KMS-11 (cell line): ENCODE results near the gene FOXP1.

Source experiments
- H2AFZ ChIP-seq: fragments of 200-600 bp; sonication (generic); 2 replicates; pipeline ENCODE4 v1.6.1; 2016; ENCODE audit warnings: antibody characterized with exemption, mixed run types, low read depth
- H3K27ac ChIP-seq: fragments of 200-600 bp; sonication (generic); 2 replicates; pipeline ENCODE4 v1.6.1; 2016; ENCODE audit warnings: mild to moderate bottlenecking, mixed run types
- H3K27me3 ChIP-seq: fragments of 200-600 bp; sonication (generic); 2 replicates; pipeline ENCODE4 v1.6.1; 2017; ENCODE audit warnings: mild to moderate bottlenecking, low read depth, mixed run types, moderate library complexity; ENCODE audit not compliant: insufficient read depth
- H3K36me3 ChIP-seq: fragments of 200-600 bp; sonication (generic); 2 replicates; pipeline ENCODE4 v1.6.1; 2017; ENCODE audit warnings: mild to moderate bottlenecking, mixed run types; ENCODE audit not compliant: insufficient read depth
- H3K4me1 ChIP-seq: fragments of 200-600 bp; sonication (generic); 2 replicates; pipeline ENCODE4 v1.6.1; 2016; ENCODE audit warnings: mild to moderate bottlenecking, low read depth, mixed run types; ENCODE audit not compliant: poor library complexity, severe bottlenecking
- H3K4me2 ChIP-seq: fragments of 200-600 bp; sonication (generic); 2 replicates; pipeline ENCODE4 v1.7.0; 2016; ENCODE audit warnings: mild to moderate bottlenecking, mixed run types
- H3K4me3 ChIP-seq: fragments of 200-600 bp; sonication (generic); IDR thresholded peaks from 2 replicates; pipeline ENCODE4 v1.6.1; 2017; ENCODE audit warnings: low read depth, low read length, mixed read lengths; ENCODE audit not compliant: insufficient read depth
- H3K79me2 ChIP-seq: fragments of 200-600 bp; sonication (generic); 2 replicates; pipeline ENCODE4 v1.6.1; 2016; ENCODE audit warnings: low read depth, mixed run types; ENCODE audit not compliant: insufficient read depth
- H3K9ac ChIP-seq: fragments of 200-600 bp; sonication (generic); 2 replicates; pipeline ENCODE4 v1.6.1; 2016; ENCODE audit warnings: mild to moderate bottlenecking, mixed run types
- H4K20me1 ChIP-seq: fragments of 200-600 bp; sonication (generic); 2 replicates; pipeline ENCODE4 v1.6.1; 2016; ENCODE audit warnings: mild to moderate bottlenecking, mixed run types; ENCODE audit not compliant: insufficient read depth
- TF ChIP-seq, protein P1 (sequence below): fragments of 200-600 bp; sonication (generic); conservative IDR thresholded peaks from 2 replicates; pipeline ENCODE4 v1.6.1; 2017; ENCODE audit warnings: low read depth, mild to moderate bottlenecking, antibody characterized with exemption, low read length, moderate library complexity, mixed read lengths

Gene FOXP1

DNA sequence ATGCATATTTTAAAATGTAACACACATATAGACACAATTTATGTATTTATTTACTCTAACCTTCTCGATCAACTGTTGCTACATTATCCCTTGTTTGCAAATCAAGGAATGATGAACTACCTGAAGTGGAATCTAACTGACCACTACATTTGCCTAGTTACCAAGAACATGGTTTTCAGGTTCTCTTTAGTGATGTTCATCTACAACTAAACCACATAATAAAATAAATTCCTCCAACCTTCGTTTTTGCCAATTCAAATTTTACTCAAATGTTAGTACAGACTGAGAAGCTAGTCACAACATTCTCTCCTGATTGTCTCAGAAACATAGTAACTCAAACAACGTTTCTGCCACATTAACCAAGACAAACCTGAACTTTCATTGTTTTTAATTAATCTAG lies 521.9 kb downstream of the FOXP1 start:
- H2AFZ ChIP-seq = no peak overlapping the region
- peak overlapping the region; percentile 81; the same call in 1 of the 2 replicates for H3K27ac ChIP-seq
- peak overlapping the region; percentile 80; the same call in 1 of the 2 replicates for H3K4me2 ChIP-seq
- no peak overlapping the region for H3K4me3 ChIP-seq
- H3K27me3 ChIP-seq = no peaks in the 10 kb centered on the region
- H3K4me1 ChIP-seq = peaks cover 68% of the 10 kb centered on the region
- TF ChIP-seq, protein P1, sequence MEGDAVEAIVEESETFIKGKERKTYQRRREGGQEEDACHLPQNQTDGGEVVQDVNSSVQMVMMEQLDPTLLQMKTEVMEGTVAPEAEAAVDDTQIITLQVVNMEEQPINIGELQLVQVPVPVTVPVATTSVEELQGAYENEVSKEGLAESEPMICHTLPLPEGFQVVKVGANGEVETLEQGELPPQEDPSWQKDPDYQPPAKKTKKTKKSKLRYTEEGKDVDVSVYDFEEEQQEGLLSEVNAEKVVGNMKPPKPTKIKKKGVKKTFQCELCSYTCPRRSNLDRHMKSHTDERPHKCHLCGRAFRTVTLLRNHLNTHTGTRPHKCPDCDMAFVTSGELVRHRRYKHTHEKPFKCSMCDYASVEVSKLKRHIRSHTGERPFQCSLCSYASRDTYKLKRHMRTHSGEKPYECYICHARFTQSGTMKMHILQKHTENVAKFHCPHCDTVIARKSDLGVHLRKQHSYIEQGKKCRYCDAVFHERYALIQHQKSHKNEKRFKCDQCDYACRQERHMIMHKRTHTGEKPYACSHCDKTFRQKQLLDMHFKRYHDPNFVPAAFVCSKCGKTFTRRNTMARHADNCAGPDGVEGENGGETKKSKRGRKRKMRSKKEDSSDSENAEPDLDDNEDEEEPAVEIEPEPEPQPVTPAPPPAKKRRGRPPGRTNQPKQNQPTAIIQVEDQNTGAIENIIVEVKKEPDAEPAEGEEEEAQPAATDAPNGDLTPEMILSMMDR = no peak
- H3K9ac ChIP-seq = no peak overlapping the region
- H3K79me2 ChIP-seq = peaks cover 79% of the 10 kb centered on the region
- H4K20me1 ChIP-seq = no peaks in the 10 kb centered on the region
- no peaks in the 10 kb centered on the region for H3K36me3 ChIP-seq

DNA sequence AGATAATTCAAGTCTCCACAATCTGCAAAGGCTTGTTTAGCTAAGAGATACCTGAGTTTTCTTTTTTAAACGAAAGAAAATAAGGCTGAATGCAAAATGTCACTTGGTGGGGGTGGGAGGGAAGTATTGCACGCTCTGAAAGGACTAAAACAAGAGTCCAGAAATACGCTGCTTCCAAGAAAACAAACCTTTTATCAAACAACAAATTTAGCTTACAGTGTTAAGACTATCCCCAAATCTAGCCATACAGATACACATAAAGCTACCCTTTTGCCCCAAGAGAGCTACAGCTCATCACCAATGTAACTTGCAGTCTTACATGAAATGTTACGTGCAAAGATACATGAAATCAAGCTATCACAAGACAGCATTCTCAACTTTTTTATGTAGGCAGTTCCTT lies 522.5 kb downstream of the FOXP1 start:
- TF ChIP-seq, protein P1 = no peak
- H3K4me3 ChIP-seq = no peak overlapping the region
- peaks cover 84% of the 10 kb centered on the region for H3K79me2 ChIP-seq
- H3K27me3 ChIP-seq = no peaks in the 10 kb centered on the region
- H2AFZ ChIP-seq = no peak overlapping the region
- no peak overlapping the region for H3K9ac ChIP-seq
- H3K4me2 ChIP-seq = peak overlapping the region; percentile 80; the same call in 1 of the 2 replicates
- H4K20me1 ChIP-seq = no peaks in the 10 kb centered on the region
- H3K27ac ChIP-seq = no peak overlapping the region
- H3K4me1 ChIP-seq = peaks cover 63% of the 10 kb centered on the region
- no peaks in the 10 kb centered on the region for H3K36me3 ChIP-seq

DNA sequence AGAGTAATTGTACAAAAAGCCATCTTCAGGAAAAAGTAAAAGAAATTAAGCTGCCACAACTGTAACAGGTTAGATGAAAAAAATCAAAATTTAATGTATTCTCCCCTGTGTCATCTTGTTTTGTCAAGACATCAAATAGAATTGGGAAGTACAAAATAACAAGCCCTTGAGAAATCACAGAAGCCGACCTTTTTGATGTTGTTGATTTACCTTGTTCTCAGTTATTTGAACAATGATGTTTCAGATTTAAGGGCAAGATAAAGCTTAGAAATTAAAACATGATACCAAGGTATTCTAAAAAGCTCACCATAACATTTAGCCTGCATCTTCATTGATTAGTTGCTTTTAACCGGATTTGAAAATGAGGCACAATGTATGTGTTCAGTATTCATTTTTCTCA lies 523.0 kb downstream of the FOXP1 start:
- H3K36me3 ChIP-seq = no peaks in the 10 kb centered on the region
- no peak overlapping the region for H3K9ac ChIP-seq
- TF ChIP-seq, protein P1 = no peak
- H2AFZ ChIP-seq = no peak overlapping the region
- H3K4me2 ChIP-seq = no peak overlapping the region
- no peaks in the 10 kb centered on the region for H3K27me3 ChIP-seq
- no peak overlapping the region for H3K27ac ChIP-seq
- H3K4me3 ChIP-seq = no peak overlapping the region
- H3K79me2 ChIP-seq = peaks cover 89% of the 10 kb centered on the region
- no peaks in the 10 kb centered on the region for H4K20me1 ChIP-seq
- H3K4me1 ChIP-seq = peaks cover 58% of the 10 kb centered on the region

DNA sequence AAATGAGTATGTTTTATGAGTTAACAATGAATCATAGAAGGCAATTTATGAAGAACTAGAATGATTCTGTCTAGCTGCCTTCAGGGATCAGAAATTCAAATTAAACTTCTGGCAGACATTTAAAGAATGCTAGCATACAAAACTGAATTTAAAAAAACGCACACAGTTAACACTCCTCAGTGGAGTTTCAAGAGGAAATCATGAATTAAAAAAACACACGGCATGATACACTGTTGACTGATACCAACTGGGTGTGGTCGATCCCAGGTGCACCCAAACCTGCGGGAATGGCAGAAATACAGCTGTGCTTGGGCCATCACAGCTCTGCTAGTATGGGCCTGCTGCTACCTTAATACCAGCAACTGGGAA lies 526.0 kb downstream of the FOXP1 start:
- no peak overlapping the region for H2AFZ ChIP-seq
- peak overlapping the region; percentile 46; the same call in 1 of the 2 replicates for H3K4me2 ChIP-seq
- no peaks in the 10 kb centered on the region for H3K36me3 ChIP-seq
- H4K20me1 ChIP-seq = no peaks in the 10 kb centered on the region
- no peak overlapping the region for H3K9ac ChIP-seq
- TF ChIP-seq, protein P1 = no peak
- H3K79me2 ChIP-seq = peaks cover 85% of the 10 kb centered on the region
- H3K4me1 ChIP-seq = peaks cover 86% of the 10 kb centered on the region
- peak overlapping the region; percentile 19; the same call in 1 of the 2 replicates for H3K27ac ChIP-seq
- no peaks in the 10 kb centered on the region for H3K27me3 ChIP-seq
- no peak overlapping the region for H3K4me3 ChIP-seq

DNA sequence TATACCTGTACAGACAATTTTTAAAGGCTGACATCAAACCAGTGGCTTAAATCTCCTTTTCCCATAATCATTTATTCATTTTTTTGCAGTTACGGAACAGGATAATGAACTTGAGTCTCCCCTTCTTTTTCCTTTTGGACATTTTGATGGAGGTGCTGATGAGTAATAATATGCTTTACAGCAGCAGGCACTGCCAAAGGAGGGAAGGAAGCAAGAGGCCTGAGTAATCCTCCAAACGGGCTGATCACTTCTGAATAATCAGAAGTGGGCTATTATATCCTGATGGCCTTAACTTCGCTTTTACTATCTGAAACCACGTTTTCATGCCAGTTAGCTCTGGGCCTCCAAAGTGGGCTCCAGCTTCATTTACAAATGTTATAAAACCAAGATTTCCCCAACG lies 527.2 kb downstream of the FOXP1 start:
- no peak overlapping the region for H3K4me2 ChIP-seq
- H3K27ac ChIP-seq = no peak overlapping the region
- peaks cover 73% of the 10 kb centered on the region for H3K79me2 ChIP-seq
- H3K4me1 ChIP-seq = peaks cover 87% of the 10 kb centered on the region
- no peak overlapping the region for H2AFZ ChIP-seq
- H4K20me1 ChIP-seq = no peaks in the 10 kb centered on the region
- H3K9ac ChIP-seq = no peak overlapping the region
- H3K36me3 ChIP-seq = no peaks in the 10 kb centered on the region
- TF ChIP-seq, protein P1 = no peak
- no peaks in the 10 kb centered on the region for H3K27me3 ChIP-seq
- H3K4me3 ChIP-seq = no peak overlapping the region
